HEK293 (cell line): ENCODE results near the gene TLR9.

Experiments
- ATF2 ChIP-seq: fragments of 450-650 bp; formaldehyde crosslinking; IDR thresholded peaks from 2 replicates; pipeline ENCODE4 v1.5.1; 2016; ENCODE audit warnings: missing biosample characterization, missing genetic modification characterization, low read depth
- BCL11B ChIP-seq: fragments of 450-650 bp; formaldehyde crosslinking; IDR thresholded peaks from 2 replicates; pipeline ENCODE4 v1.5.1; 2016; ENCODE audit warnings: low read depth, missing biosample characterization, missing genetic modification characterization
- GFI1B ChIP-seq: fragments of 450-650 bp; formaldehyde crosslinking; IDR thresholded peaks from 2 replicates; pipeline ENCODE4 v1.5.1; 2016; ENCODE audit warnings: missing biosample characterization, missing genetic modification characterization
- GLI2 ChIP-seq: fragments of 450-650 bp; formaldehyde crosslinking; IDR thresholded peaks from 2 replicates; pipeline ENCODE4; 2017; ENCODE audit warnings: missing biosample characterization, missing genetic modification characterization, low read depth, borderline replicate concordance
- GLIS1 ChIP-seq: fragments of 450-650 bp; formaldehyde crosslinking; IDR thresholded peaks from 2 replicates; pipeline ENCODE4 v1.5.1; 2016; ENCODE audit warnings: missing biosample characterization, missing genetic modification characterization
- GLIS2 ChIP-seq: fragments of 450-650 bp; formaldehyde crosslinking; IDR thresholded peaks from 2 replicates; pipeline ENCODE4 v1.5.1; 2016; ENCODE audit warnings: missing biosample characterization, missing genetic modification characterization
- HOXA7 ChIP-seq: sonication (generic); formaldehyde crosslinking; IDR thresholded peaks from 2 replicates; pipeline ENCODE4 v1.8.1; 2022; ENCODE audit warnings: missing genetic modification reagents, borderline replicate concordance
- KLF8 ChIP-seq: fragments of 450-650 bp; formaldehyde crosslinking; IDR thresholded peaks from 2 replicates; pipeline ENCODE4 v1.5.1; 2016; ENCODE audit warnings: missing biosample characterization, missing genetic modification characterization
- KLF9 ChIP-seq: fragments of 450-650 bp; formaldehyde crosslinking; IDR thresholded peaks from 2 replicates; pipeline ENCODE4 v1.5.1; 2016; ENCODE audit warnings: missing biosample characterization, missing genetic modification characterization, low read depth
- MEIS1 ChIP-seq: sonication (generic); formaldehyde crosslinking; IDR thresholded peaks from 2 replicates; pipeline ENCODE4 v1.8.1; 2022; ENCODE audit warnings: missing genetic modification reagents, mild to moderate bottlenecking, borderline replicate concordance
- OSR2 ChIP-seq: fragments of 450-650 bp; formaldehyde crosslinking; IDR thresholded peaks from 2 replicates; pipeline ENCODE4 v1.5.1; 2016; ENCODE audit warnings: missing biosample characterization, missing genetic modification characterization
- SP3 ChIP-seq: fragments of 450-650 bp; formaldehyde crosslinking; IDR thresholded peaks from 2 replicates; pipeline ENCODE4 v1.5.1; 2016; ENCODE audit warnings: missing biosample characterization, missing genetic modification characterization
- ZBTB1 ChIP-seq: fragments of 450-650 bp; formaldehyde crosslinking; IDR thresholded peaks from 2 replicates; pipeline ENCODE4 v1.5.1; 2016; ENCODE audit warnings: missing biosample characterization, missing genetic modification characterization
- ZBTB17 ChIP-seq: fragments of 450-650 bp; formaldehyde crosslinking; IDR thresholded peaks from 2 replicates; pipeline ENCODE4 v1.5.1; 2016; ENCODE audit warnings: missing biosample characterization, missing genetic modification characterization
- ZBTB26 ChIP-seq: fragments of 450-650 bp; formaldehyde crosslinking; optimal IDR thresholded peaks from 2 replicates; pipeline ENCODE3; 2016; ENCODE audit warnings: missing biosample characterization, mild to moderate bottlenecking, missing genetic modification characterization
- ZEB2 ChIP-seq: fragments of 450-650 bp; formaldehyde crosslinking; IDR thresholded peaks from 2 replicates; pipeline ENCODE4 v1.5.1; 2016; ENCODE audit warnings: missing biosample characterization, missing genetic modification characterization
- ZNF146 ChIP-seq: fragments of 450-650 bp; formaldehyde crosslinking; IDR thresholded peaks from 2 replicates; pipeline ENCODE4 v1.5.1; 2016; ENCODE audit warnings: missing biosample characterization, missing genetic modification characterization
- ZNF2 ChIP-seq: fragments of 450-650 bp; formaldehyde crosslinking; IDR thresholded peaks from 2 replicates; pipeline ENCODE4 v1.5.1; 2016; ENCODE audit warnings: missing biosample characterization, missing genetic modification characterization
- ZNF211 ChIP-seq: fragments of 450-650 bp; formaldehyde crosslinking; IDR thresholded peaks from 2 replicates; pipeline ENCODE4 v1.5.1; 2016; ENCODE audit warnings: low read depth, missing biosample characterization, missing genetic modification characterization
- ZNF24 ChIP-seq: fragments of 450-650 bp; formaldehyde crosslinking; IDR thresholded peaks from 2 replicates; pipeline ENCODE4 v1.5.1; 2016; ENCODE audit warnings: missing biosample characterization, missing genetic modification characterization
- ZNF391 ChIP-seq: fragments of 450-650 bp; formaldehyde crosslinking; IDR thresholded peaks from 2 replicates; pipeline ENCODE4 v1.5.1; 2016; ENCODE audit warnings: low read depth, missing biosample characterization, missing genetic modification characterization, borderline replicate concordance
- ZNF510 ChIP-seq: fragments of 450-650 bp; formaldehyde crosslinking; IDR thresholded peaks from 2 replicates; pipeline ENCODE4 v1.5.1; 2018; ENCODE audit warnings: mild to moderate bottlenecking, missing genetic modification characterization, missing biosample characterization; ENCODE audit not compliant: insufficient replicate concordance
- ZNF571 ChIP-seq: fragments of 450-650 bp; formaldehyde crosslinking; IDR thresholded peaks from 2 replicates; pipeline ENCODE4 v1.5.0; 2017; ENCODE audit warnings: missing biosample characterization, missing genetic modification characterization
- ZNF600 ChIP-seq: fragments of 450-650 bp; formaldehyde crosslinking; IDR thresholded peaks from 2 replicates; pipeline ENCODE4 v1.5.1; 2016; ENCODE audit warnings: missing biosample characterization, missing genetic modification characterization
- ZNF658 ChIP-seq: fragments of 450-650 bp; formaldehyde crosslinking; IDR thresholded peaks from 2 replicates; pipeline ENCODE4; 2016; ENCODE audit warnings: missing biosample characterization, missing genetic modification characterization
- ZNF660 ChIP-seq: fragments of 450-650 bp; IDR thresholded peaks from 2 replicates; pipeline ENCODE4 v1.5.1; 2018; ENCODE audit warnings: missing biosample characterization, mild to moderate bottlenecking, missing genetic modification characterization
- ZNF670 ChIP-seq: fragments of 450-650 bp; formaldehyde crosslinking; IDR thresholded peaks from 2 replicates; pipeline ENCODE4 v1.5.1; 2016; ENCODE audit warnings: missing biosample characterization, missing genetic modification characterization, low read depth
- ZNF76 ChIP-seq: fragments of 450-650 bp; formaldehyde crosslinking; IDR thresholded peaks from 2 replicates; pipeline ENCODE4; 2016; ENCODE audit warnings: low read depth, missing biosample characterization, missing genetic modification characterization, borderline replicate concordance
- TF ChIP-seq, protein P1 (sequence below): fragments of 450-650 bp; formaldehyde crosslinking; IDR thresholded peaks from 2 replicates; pipeline ENCODE4 v1.5.1; 2016; ENCODE audit warnings: missing biosample characterization, missing genetic modification characterization
- TF ChIP-seq, protein P2 (sequence below): sonication (generic); formaldehyde crosslinking; IDR thresholded peaks from 2 replicates; pipeline ENCODE4 v1.8.1; 2022; ENCODE audit warnings: mild to moderate bottlenecking, moderate library complexity, missing genetic modification reagents
- TF ChIP-seq, protein P3 (sequence below): fragments of 450-650 bp; formaldehyde crosslinking; IDR thresholded peaks from 2 replicates; pipeline ENCODE4 v1.5.1; 2017; ENCODE audit warnings: missing biosample characterization, missing genetic modification characterization

TLR9 gene

DNA sequence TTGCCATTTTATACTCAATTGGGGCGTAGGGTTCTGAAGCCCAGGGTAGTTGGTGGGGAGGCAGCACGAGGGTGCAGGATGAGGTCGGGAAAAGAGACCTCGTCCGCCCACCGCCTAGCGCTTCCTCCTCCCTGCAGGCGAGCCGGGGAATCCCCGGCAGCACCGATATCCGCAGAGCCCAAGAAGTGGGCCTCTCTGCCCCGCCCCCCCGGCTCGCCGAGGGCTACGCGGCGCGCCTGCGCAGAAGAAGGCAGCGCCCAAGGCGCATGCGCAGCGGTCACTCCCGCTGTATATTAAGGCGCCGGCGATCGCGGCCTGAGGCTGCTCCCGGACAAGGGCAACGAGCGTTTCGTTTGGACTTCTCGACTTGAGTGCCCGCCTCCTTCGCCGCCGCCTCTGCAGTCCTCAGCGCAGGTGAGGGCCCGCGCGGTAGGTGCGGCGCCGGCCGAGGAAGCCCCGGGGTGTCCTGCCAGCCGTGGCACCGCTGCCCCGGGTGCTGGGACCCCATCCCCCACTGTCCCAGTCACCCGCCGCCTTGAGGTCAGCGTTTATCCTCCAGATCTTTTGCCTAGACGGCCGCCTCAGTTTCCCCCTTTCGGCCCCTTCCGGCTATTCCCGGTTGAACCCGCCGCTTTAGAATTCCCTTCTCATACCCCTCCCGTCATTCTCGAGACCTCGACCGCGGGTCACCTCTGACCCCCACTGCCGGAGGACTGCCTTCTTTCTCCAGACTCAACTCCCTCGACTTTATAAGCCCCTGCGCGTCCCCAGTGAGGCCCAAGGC, 27.4 kb downstream of the TLR9 start, which contains the start of gene ALAS1 (continued):
- TF ChIP-seq ZBTB26 (tag by site-specific recombination) = peak; percentile 26
- TF ChIP-seq ZBTB17 (tag by site-specific recombination) = peak; percentile 53
- TF ChIP-seq BCL11B = peak; percentile 10; the same call in 1 of the 2 replicates
- TF ChIP-seq ZNF76 (tag by site-specific recombination) = no peak
- no peak for TF ChIP-seq ZNF571 (tag by site-specific recombination)
- TF ChIP-seq ZNF600 = 0 out of 2 replicates have a peak, but pooled peaks have one; percentile 33
- TF ChIP-seq KLF9 (tag by site-specific recombination) = peak; percentile 76
- 0 out of 2 replicates have a peak, but pooled peaks have one; percentile 11 for TF ChIP-seq ZNF660 (tag by site-specific recombination)
- TF ChIP-seq HOXA7 = no peak
- TF ChIP-seq, protein P1, sequence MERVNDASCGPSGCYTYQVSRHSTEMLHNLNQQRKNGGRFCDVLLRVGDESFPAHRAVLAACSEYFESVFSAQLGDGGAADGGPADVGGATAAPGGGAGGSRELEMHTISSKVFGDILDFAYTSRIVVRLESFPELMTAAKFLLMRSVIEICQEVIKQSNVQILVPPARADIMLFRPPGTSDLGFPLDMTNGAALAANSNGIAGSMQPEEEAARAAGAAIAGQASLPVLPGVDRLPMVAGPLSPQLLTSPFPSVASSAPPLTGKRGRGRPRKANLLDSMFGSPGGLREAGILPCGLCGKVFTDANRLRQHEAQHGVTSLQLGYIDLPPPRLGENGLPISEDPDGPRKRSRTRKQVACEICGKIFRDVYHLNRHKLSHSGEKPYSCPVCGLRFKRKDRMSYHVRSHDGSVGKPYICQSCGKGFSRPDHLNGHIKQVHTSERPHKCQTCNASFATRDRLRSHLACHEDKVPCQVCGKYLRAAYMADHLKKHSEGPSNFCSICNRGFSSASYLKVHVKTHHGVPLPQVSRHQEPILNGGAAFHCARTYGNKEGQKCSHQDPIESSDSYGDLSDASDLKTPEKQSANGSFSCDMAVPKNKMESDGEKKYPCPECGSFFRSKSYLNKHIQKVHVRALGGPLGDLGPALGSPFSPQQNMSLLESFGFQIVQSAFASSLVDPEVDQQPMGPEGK = peak; percentile 63
- no peak for TF ChIP-seq ZBTB1 (tag by site-specific recombination)
- TF ChIP-seq, protein P2, sequence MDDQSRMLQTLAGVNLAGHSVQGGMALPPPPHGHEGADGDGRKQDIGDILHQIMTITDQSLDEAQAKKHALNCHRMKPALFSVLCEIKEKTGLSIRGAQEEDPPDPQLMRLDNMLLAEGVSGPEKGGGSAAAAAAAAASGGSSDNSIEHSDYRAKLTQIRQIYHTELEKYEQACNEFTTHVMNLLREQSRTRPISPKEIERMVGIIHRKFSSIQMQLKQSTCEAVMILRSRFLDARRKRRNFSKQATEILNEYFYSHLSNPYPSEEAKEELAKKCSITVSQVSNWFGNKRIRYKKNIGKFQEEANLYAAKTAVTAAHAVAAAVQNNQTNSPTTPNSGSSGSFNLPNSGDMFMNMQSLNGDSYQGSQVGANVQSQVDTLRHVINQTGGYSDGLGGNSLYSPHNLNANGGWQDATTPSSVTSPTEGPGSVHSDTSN (CRISPR knock-in tag) = no peak
- TF ChIP-seq OSR2 (tag by site-specific recombination) = no peak
- TF ChIP-seq SP3 (tag by site-specific recombination) = peak; percentile 25; the same call in 1 of the 2 replicates
- no peak for TF ChIP-seq ATF2
- TF ChIP-seq ZEB2 (tag by site-specific recombination) = 0 out of 2 replicates have a peak, but pooled peaks have one; percentile 15
- TF ChIP-seq ZNF24 = no peak
- no peak for TF ChIP-seq ZNF211
- TF ChIP-seq GLIS1 (tag by site-specific recombination) = peak; percentile 35; the same call in 1 of the 2 replicates
- TF ChIP-seq ZNF2 (tag by site-specific recombination) = peak; percentile 40; the same call in 1 of the 2 replicates
- TF ChIP-seq ZNF658 (tag by site-specific recombination) = no peak
- TF ChIP-seq, protein P3, sequence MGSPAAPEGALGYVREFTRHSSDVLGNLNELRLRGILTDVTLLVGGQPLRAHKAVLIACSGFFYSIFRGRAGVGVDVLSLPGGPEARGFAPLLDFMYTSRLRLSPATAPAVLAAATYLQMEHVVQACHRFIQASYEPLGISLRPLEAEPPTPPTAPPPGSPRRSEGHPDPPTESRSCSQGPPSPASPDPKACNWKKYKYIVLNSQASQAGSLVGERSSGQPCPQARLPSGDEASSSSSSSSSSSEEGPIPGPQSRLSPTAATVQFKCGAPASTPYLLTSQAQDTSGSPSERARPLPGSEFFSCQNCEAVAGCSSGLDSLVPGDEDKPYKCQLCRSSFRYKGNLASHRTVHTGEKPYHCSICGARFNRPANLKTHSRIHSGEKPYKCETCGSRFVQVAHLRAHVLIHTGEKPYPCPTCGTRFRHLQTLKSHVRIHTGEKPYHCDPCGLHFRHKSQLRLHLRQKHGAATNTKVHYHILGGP (tag by site-specific recombination) = no peak
- no peak for TF ChIP-seq GFI1B (tag by site-specific recombination)
- no peak for TF ChIP-seq ZNF391 (tag by site-specific recombination)
- no peak for TF ChIP-seq GLI2 (tag by site-specific recombination)
- TF ChIP-seq ZNF670 (tag by site-specific recombination) = no peak
- no peak for TF ChIP-seq ZNF510
- TF ChIP-seq KLF8 (tag by site-specific recombination) = no peak
- TF ChIP-seq GLIS2 (tag by site-specific recombination) = peak; percentile 60
- no peak for TF ChIP-seq ZNF146
- TF ChIP-seq MEIS1 (CRISPR knock-in tag) = no peak
